ENCODE measurements around the gene RNF213. TPM values are rescaled to one million over a fixed set of nuclear protein-coding genes. Genes with fewer than 3 reads are reported as not detected.
"Not testable (repeated sequence)": the region's sequence is repeated elsewhere in the genome, so short reads cannot be mapped to it uniquely, and the experiment has no call there.

RNF213 gene
- polyA plus RNA-seq, 3 donors, result 47.5 to 56.8 (median 50.5) TPM

DNA sequence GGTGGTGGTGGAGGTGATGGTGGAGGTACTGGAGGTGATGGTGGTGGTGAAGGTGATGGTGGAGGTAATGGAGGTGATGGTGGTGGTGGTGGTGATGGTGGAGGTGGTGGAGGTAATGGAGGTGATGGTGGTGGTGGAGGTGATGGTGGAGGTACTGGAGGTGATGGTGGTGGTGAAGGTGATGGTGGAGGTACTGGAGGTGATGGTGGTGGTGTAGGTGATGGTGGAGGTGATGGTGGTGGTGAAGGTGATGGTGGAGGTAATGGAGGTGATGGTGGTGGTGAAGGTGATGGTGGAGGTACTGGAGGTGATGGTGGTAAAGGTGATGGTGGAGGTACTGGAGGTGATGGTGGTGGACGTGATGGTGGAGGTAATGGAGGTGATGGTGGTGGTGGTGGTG lies 53.3 kb downstream of the RNF213 start:
- DNase-seq (ENCODE audit: low read depth in 3 of 3, low spot score in 2 of 3), result not testable (repeated sequence)

DNA sequence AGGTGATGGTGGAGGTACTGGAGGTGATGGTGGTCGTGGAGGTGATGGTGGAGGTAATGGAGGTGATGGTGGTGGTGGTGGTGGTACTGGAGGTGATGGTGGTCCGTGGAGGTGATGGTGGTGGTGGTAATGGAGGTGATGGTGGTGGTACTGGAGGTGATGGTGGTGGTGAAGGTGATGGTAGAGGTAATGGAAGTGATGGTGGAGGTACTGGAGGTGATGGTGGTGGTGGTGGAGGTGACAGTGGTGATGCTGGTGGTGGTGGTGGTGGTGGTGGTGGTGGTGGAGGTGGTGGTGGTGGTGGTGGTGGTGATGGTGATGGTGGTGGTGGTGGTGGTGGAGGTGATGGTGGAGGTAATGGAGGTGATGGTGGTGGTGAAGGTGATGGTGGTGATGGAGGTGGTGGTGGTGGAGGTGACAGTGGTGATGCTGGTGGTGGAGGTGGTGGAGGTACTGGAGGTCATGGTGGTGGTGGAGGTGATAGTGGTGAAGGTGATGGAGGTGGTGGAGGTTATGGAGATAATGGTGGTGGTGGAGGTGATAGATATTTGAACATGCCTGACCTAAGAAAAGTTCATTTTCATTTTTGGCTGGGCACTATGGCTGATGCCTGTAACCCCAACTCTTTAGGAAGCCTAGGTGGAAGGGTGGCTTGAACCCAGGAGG lies 55.0 kb downstream of the RNF213 start:
- no peak for DNase-seq (ENCODE audit: low read depth in 3 of 3, low spot score in 2 of 3)

DNA sequence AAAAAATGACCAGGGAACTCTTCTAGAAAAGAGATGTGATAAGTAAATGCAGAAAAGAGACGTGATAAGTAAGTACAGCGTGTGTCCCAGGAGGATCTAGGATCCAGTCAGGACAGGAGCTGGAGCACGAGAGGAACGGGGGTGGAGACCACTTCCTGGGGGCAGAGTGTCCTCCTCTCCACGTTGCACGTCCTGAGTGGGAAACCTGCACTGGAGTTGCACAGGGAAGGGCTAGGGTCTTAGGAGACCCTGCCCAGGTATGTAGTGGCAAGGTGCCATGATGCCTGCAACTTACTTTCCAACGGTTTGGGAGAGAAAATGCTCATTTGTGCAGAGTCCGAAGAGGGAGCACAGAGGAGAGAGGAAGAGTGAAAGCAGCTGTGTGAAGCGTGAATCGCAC lies 55.8 kb downstream of the RNF213 start:
- DNase-seq (ENCODE audit: low read depth in 3 of 3, low spot score in 2 of 3), result no peak

GRCh38 chr17:80316927-80317705 lies 56.5 kb downstream of the RNF213 start:
- DNase-seq (ENCODE audit: low read depth in 3 of 3, low spot score in 2 of 3), result no peak

- DNase-seq (ENCODE audit: low read depth in 3 of 3, low spot score in 2 of 3), result no peak
Measured at GRCh38 chr17:80317706-80317980, 57.0 kb downstream of the RNF213 start.

GRCh38 chr17:80318166-80318565 lies 57.5 kb downstream of the RNF213 start:
- no peak for DNase-seq (ENCODE audit: low read depth in 3 of 3, low spot score in 2 of 3)

DNA sequence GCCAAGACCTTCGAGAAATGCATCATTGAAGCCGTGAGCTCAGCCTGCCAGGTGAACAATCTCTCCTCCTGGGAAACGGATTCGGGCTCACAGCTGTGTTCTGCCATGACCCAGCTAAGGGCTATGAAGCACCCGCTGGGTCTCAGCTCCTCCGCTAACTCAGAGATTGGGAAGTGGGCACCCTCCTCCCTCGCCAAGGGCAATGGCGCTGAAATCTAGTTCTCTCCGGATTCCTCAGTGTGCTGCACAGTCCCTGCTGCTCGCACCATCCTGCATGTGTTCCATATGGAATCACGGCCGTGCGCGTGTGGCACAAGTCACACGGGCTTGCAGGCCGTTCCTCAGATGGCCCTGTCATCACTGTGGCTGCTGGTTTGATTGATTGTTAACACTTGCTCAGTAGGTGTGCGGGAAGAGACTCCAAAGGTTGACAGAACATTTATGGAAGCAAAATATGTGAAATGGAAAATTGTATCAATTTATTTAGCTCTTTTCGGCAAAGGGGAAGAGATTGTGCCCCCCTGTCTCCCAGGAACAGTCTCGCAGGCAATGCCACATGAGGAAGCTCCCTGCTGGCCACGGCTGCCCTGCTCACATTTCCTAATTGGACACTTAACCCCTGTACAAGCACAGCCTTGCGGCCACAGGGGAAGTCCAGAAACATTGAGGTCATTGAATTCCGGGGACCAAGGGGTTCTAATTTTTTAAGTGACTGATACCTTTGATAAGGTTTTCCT lies 58.8 kb downstream of the RNF213 start:
- no peak for DNase-seq (ENCODE audit: low read depth in 3 of 3, low spot score in 2 of 3)

- DNase-seq (ENCODE audit: low read depth in 3 of 3, low spot score in 2 of 3), result no peak
Measured at GRCh38 chr17:80319999-80320344, 59.3 kb downstream of the RNF213 start.

DNA sequence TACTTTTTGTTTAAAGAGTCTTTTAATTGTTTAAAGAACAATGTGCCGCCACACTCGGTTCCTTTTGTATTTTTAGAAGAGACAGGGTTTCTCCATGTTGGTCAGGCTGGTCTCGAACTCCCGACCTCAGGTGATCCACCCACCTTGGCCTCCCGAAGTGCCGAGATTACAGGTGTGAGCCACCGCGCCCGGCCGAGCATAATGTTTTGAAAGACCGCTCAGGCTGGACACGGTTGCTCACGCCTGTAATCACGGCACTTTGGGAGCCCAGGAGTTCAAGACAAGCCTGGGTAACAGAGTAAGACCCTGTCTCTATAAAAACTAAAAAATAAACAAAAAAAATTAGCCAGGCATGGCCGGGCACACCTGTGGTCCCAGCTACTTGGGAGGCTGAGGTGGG lies 59.8 kb downstream of the RNF213 start:
- no peak for DNase-seq (ENCODE audit: low read depth in 3 of 3, low spot score in 2 of 3)

DNA sequence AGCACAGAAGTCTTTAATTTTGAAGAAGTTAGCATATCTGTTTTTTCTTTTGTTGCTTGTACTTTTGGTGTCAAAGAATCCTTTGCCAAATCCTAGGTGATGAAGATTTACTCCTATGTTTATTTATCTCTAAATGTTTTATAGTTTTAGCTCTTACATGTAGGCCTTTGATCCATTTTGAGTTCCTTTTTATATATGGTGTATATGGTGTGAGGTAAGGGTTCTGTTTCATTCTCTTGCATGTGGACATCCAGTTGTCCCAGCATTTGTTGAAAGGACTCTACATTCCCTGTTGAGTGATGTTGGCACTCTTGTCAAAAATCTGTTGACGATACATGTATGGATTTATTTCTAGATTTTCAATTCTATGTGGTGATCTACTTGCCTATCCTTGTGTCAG lies 62.2 kb downstream of the RNF213 start:
- DNase-seq (ENCODE audit: low read depth in 3 of 3, low spot score in 2 of 3), result no peak

DNA sequence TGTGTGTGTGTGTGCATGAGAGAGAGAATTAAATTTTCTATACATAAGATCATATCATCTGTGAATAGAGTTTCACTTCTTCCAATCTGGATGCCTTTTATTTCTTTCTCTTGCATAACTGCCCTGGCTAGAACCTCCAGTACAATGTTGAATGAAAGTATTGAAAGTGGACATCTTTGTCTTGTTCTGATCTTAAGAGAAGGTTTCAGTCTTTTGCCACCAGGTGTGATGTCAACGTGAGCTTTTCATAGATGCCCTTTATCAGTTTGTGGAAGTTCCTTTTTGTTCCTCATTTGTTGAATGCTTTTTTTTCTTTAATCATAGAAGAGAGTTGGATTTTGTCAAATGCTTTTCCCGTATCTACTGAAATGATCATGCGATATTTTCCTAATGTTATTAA lies 63.3 kb downstream of the RNF213 start:
- DNase-seq (ENCODE audit: low read depth in 3 of 3, low spot score in 2 of 3), result no peak

DNA sequence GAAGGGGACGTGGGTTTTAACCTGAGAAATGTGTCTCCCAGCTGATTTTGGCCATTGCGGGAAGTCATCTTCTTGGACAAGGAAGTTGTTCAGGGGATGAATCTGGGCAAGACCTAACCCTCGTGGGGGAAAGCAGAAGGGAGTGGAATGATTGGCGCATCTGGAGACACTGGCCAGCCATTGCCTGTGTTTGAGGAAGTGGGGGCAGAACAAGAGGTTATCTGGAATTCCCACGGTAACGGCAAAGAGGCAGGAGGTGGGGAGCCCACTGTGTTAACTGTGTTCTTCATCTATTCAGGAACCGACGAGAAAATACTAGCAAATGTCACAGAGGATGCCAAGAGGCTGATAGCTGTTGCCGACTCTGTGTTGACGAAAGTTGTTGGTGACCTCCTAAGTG lies 66.9 kb downstream of the RNF213 start:
- DNase-seq (ENCODE audit: low read depth in 3 of 3, low spot score in 2 of 3), result no peak

- no peak for DNase-seq (ENCODE audit: low read depth in 3 of 3, low spot score in 2 of 3)
Measured at GRCh38 chr17:80328634-80329380, 68.2 kb downstream of the RNF213 start.

GRCh38 chr17:80329421-80329820 lies 68.8 kb downstream of the RNF213 start:
- DNase-seq (ENCODE audit: low read depth in 3 of 3, low spot score in 2 of 3), result not testable (repeated sequence)

- DNase-seq (ENCODE audit: low read depth in 3 of 3, low spot score in 2 of 3), result no peak
Measured at GRCh38 chr17:80330276-80330675, 69.6 kb downstream of the RNF213 start.

GRCh38 chr17:80330938-80331337 lies 70.3 kb downstream of the RNF213 start:
- not testable (repeated sequence) for DNase-seq (ENCODE audit: low read depth in 3 of 3, low spot score in 2 of 3)

GRCh38 chr17:80331820-80332219 lies 71.2 kb downstream of the RNF213 start:
- DNase-seq (ENCODE audit: low read depth in 3 of 3, low spot score in 2 of 3), result no peak

DNA sequence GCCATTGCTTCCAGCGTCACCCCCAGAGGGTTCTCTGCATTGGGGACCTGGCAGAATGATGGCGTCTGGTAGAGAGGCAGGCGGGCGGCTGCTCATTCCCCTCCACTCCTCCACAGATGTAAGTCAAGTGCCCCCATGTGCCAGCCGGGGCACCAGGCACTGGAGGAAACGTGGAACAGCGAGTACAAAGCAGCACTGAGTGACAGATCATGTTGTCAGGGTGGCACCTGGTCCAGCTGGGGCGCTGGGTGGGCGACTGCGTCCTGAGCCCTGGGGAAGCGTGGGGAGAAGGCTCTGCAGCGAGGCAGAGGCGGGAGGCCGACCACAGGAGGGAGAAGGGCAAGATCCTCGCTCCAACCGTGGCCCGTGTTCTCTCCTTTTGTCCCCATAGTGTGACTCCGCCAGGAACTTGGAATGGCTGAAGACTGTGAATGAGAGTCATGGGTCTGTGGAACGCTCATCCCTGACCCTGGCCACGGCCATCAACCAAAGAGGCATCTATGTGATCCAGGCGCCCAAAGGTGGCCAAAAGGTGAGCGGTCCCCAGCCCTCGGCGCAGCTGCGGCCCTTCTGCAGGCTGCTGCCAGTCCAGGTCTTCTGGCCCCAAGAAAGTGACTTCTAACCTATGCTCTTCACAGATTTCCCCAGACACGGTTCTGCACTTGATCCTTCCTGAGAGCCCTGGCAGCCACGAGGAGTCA lies 76.7 kb downstream of the RNF213 start:
- no peak for DNase-seq (ENCODE audit: low read depth in 3 of 3, low spot score in 2 of 3)

DNA sequence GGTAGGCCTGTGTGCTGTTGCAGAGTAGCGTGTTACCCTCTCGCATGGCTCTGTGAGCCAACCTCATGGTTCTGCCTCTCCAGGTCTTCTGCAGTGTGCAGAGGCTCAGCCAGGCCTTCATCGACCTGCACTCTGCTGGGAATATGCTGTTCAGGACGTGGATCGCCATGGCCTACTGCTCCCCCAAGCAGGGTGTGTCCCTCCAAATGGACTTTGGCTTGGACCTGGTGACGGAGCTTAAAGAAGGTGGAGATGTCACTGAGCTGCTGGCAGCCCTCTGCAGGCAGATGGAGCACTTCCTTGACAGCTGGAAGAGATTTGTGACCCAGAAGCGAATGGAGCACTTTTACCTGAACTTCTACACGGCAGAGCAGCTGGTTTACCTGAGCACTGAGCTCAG lies 78.5 kb downstream of the RNF213 start:
- no peak for DNase-seq (ENCODE audit: low read depth in 3 of 3, low spot score in 2 of 3)

DNA sequence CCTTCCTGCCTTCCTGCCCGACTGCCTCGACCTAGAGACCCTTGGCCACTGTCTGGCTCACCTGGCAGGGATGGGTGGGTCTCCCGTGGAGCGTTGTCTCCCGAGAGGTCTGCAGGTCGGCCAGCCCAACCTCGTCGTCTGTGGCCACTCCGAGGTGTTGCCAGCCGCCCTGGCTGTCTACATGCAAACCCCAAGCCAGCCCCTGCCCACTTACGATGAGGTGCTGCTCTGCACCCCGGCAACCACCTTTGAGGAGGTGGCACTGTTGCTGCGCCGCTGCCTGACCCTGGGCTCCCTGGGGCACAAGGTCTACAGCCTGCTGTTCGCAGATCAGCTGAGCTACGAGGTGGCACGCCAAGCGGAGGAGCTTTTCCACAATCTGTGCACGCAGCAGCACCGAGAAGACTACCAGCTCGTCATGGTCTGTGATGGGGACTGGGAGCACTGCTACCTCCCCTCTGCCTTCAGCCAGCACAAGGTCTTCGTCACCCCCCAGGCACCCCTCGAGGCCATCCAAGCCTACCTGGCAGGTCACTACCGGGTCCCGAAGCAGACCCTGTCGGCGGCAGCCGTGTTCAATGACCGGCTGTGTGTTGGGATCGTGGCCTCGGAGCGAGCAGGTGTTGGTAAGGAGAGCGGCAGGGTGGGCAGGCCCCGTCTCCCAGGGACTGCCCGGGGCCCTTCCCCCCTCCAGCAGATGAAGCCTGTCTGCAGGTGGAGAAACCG lies 79.2 kb downstream of the RNF213 start:
- no peak for DNase-seq (ENCODE audit: low read depth in 3 of 3, low spot score in 2 of 3)

Data from right renal cortex interstitium (tissue), 3 donors.